GM12878 (cell line): ENCODE results near the gene GAS2L3. TPM values are rescaled to one million over a fixed set of nuclear protein-coding genes. Genes with fewer than 3 reads are reported as not detected.

ENCODE experiments used
- ATAC-seq: fragments of 200-7000 bp; cut with Tn5 transposase; 3 replicates; pipeline ENCODE4 v1.9.1; 2020; ENCODE audit warnings: mild to moderate bottlenecking, moderate library complexity
- BruUV-seq: library from RNA; stranded (reverse); fragments of 400-500 nt; replicated peaks from 2 replicates; lab custom pipeline; 2021; lab: Mats Ljungman, UMichigan
- CTCF ChIA-PET: fragments of 300-600 bp; sonication (Branson Sonifier 250); formaldehyde crosslinking; extraction: SDS; loops from one replicate; lab custom pipeline; 2021; ENCODE audit warnings: inconsistent platforms; lab: Yijun Ruan, JAX
- POLR2A ChIA-PET: fragments of 350-600 bp; formaldehyde crosslinking; extraction: SDS; loops from one replicate; lab custom pipeline; 2021; ENCODE audit warnings: inconsistent platforms; lab: Charles Lee
- RAD21 ChIA-PET: fragments of 300-600 bp; sonication (Branson Sonifier 250); formaldehyde crosslinking; loops from one replicate; lab custom pipeline; 2023; ENCODE audit warnings: antibody characterized with exemption; ENCODE audit not compliant: unreplicated experiment; lab: Charles Lee
- SMC1A ChIA-PET: fragments of 300-600 bp; sonication (Branson Sonifier 250); formaldehyde crosslinking; loops from one replicate; lab custom pipeline; 2023; ENCODE audit not compliant: unreplicated experiment, uncharacterized antibody; lab: Charles Lee
- DNase-seq: peaks from one replicate; pipeline ENCODE4 v3.0.0-alpha.2; 2011; ENCODE audit warnings: low read depth, low spot score
- FAIRE-seq: peaks from 3 replicates; lab custom pipeline; 2011; peaks lifted over from hg19 to GRCh38; lab: Jason Lieb, UNC
- H2AFZ ChIP-seq: 2 replicates; pipeline ENCODE4 v1.6.0; 2011; ENCODE audit warnings: low read depth, low read length, control low read depth; ENCODE audit not compliant: control insufficient read depth
- H3K27ac ChIP-seq: 2 replicates; pipeline ENCODE4 v1.5.1; 2011; ENCODE audit warnings: control low read depth; ENCODE audit not compliant: control insufficient read depth, insufficient read depth
- H3K27me3 ChIP-seq, 2 experiments: replicated peaks in 1 of 2; 2 replicates each; pipeline versions ENCODE4 v1.6.0 to v1.6.1; 2011; ENCODE audit warnings: low read length in 1 of 2; ENCODE audit not compliant: control insufficient read depth in 2 of 2, insufficient read depth in 2 of 2
- H3K36me3 ChIP-seq, 2 experiments: 2 replicates each; pipeline ENCODE4 v1.5.1; 2011; ENCODE audit warnings: low read length in 1 of 2; ENCODE audit not compliant: control insufficient read depth in 2 of 2, insufficient read depth in 2 of 2
- H3K4me1 ChIP-seq: 2 replicates; pipeline ENCODE4 v1.6.1; 2011; ENCODE audit warnings: mild to moderate bottlenecking, low read length, moderate library complexity, mixed read lengths; ENCODE audit not compliant: control insufficient read depth, insufficient read depth
- H3K4me2 ChIP-seq: 2 replicates; pipeline ENCODE4 v1.6.0; 2011; ENCODE audit warnings: control low read depth; ENCODE audit not compliant: control insufficient read depth, insufficient read depth
- H3K4me3 ChIP-seq: fragments of 200-600 bp; sonication (generic); 2 replicates; pipeline ENCODE4 v1.5.1; 2016
- H3K79me2 ChIP-seq: 2 replicates; pipeline ENCODE4 v1.6.0; 2011; ENCODE audit warnings: low read length; ENCODE audit not compliant: control insufficient read depth, insufficient read depth
- H3K9ac ChIP-seq: 2 replicates; pipeline ENCODE4 v1.8.0; 2011; ENCODE audit warnings: low read length, control low read depth, mixed read lengths; ENCODE audit not compliant: control insufficient read depth, insufficient read depth
- H3K9me3 ChIP-seq: replicated peaks from 3 replicates; pipeline ENCODE4 v1.5.1; 2011; ENCODE audit warnings: mild to moderate bottlenecking, low read length; ENCODE audit not compliant: control insufficient read depth, insufficient read depth
- H4K20me1 ChIP-seq: 2 replicates; pipeline ENCODE4 v1.6.0; 2011; ENCODE audit not compliant: control insufficient read depth, insufficient read depth
- ATF2 ChIP-seq: IDR thresholded peaks from 2 replicates; pipeline ENCODE4 v1.6.1; 2012; ENCODE audit warnings: low read length, inconsistent platforms
- BCL11A ChIP-seq: IDR thresholded peaks from 2 replicates; pipeline ENCODE4 v1.6.1; 2011; ENCODE audit warnings: low read depth, low read length
- CHD4 ChIP-seq: fragments of 200-600 bp; sonication (generic); IDR thresholded peaks from 2 replicates; pipeline ENCODE4 v1.6.1; 2016; ENCODE audit warnings: mild to moderate bottlenecking
- FOXM1 ChIP-seq: IDR thresholded peaks from 2 replicates; pipeline ENCODE4 v1.6.1; 2012; ENCODE audit warnings: low read depth, mild to moderate bottlenecking, inconsistent platforms, low read length, moderate library complexity
- JUNB ChIP-seq: IDR thresholded peaks from 2 replicates; pipeline ENCODE4 v1.6.1; 2016; ENCODE audit warnings: antibody characterized with exemption, mild to moderate bottlenecking
- MEF2A ChIP-seq: IDR thresholded peaks from 2 replicates; pipeline ENCODE4 v1.6.1; 2011; ENCODE audit warnings: low read depth, mild to moderate bottlenecking, low read length, moderate library complexity; ENCODE audit not compliant: insufficient read depth
- MEF2B ChIP-seq: fragments of 450-650 bp; IDR thresholded peaks from 2 replicates; pipeline ENCODE4 v1.6.1; 2018; ENCODE audit warnings: mild to moderate bottlenecking, moderate library complexity; ENCODE audit not compliant: partially characterized antibody, poor library complexity, severe bottlenecking
- NFIC ChIP-seq: IDR thresholded peaks from 2 replicates; pipeline ENCODE4 v1.6.1; 2012; ENCODE audit warnings: low read depth, mild to moderate bottlenecking, inconsistent platforms, low read length, moderate library complexity
- RUNX3 ChIP-seq: IDR thresholded peaks from 2 replicates; pipeline ENCODE4 v1.6.1; 2012; ENCODE audit warnings: low read length, inconsistent platforms
- SRF ChIP-seq, 2 experiments: IDR thresholded peaks; 2 replicates each; pipeline ENCODE4 v1.6.1; 2011; ENCODE audit warnings: low read depth in 2 of 2, low read length in 2 of 2, mild to moderate bottlenecking in 1 of 2, moderate library complexity in 1 of 2
- WGBS: methylation state at CpG from one replicate; pipeline ENCODE4 v1.1.6; 2016; ENCODE audit warnings: low lambda C conversion rate; ENCODE audit not compliant: insufficient replicate concordance, insufficient coverage; ENCODE audit errors: missing lambda C conversion rate; 5-methylcytosine and 5-hydroxymethylcytosine counted together
- in situ Hi-C: fragments of 300-500 bp; cut with MboI; formaldehyde crosslinking; loops from 9 replicates; pipeline ENCODE4 v1.14.3; 2018; ENCODE audit warnings: mixed read lengths
- intact Hi-C: fragments of 100-400 bp; cut with micrococcal nuclease; formaldehyde crosslinking; loops from one replicate; pipeline ENCODE4 v1.14.2; 2022; ENCODE audit not compliant: unreplicated experiment
- polyA plus RNA-seq, 11 experiments: library from polyadenylated mRNA; depleted of rRNA in 4 of 11; unstranded in 6 of 11; stranded (reverse) in 5 of 11; fragments of >200 nt; fragmentation: Nextera tagmentation in 4 of 11; fragmentation: Illumina TruSeq in 1 of 11; extraction: Ambion mirVana in 4 of 11; extraction: Trizol in 1 of 11; gene quantifications; 1 replicate in 1 of 11; 2 replicates in 10 of 11; pipeline versions ENCODE4 v1.2.1 to v1.2.3, GENCODE V29; 2011 to 2016; ENCODE audit warnings: inconsistent platforms in 2 of 11, missing spikeins in 2 of 11, low read depth in 1 of 11
- total RNA-seq, 4 experiments: library from RNA; depleted of rRNA in 3 of 4; stranded (reverse); fragments of >200 nt in 3 of 4; fragmentation: Illumina TruSeq in 1 of 4; extraction: Trizol in 1 of 4; gene quantifications; 2 replicates each; pipeline versions ENCODE4 v1.2.1 to v1.2.3, GENCODE V29; 2013 to 2021

The GAS2L3 gene
- total and polyA plus RNA-seq, 10 of the 15 experiments (the other 5 are each of a cell fraction or from before 2014, with no cell fraction given) = 0.46 to 6.6 (median 2.4) TPM

- FAIRE-seq = no peak
- RAD21 ChIA-PET = interaction anchor here (1.2 kb wide), 1 partner anchor 68 kb away, joined by 3 read pairs; no protein-coding TSS in a partner anchor
- in situ Hi-C loops = loop anchor here (10.0 kb wide), 1 partner anchor 307 kb away; the partner anchor contains the start of gene SLC17A8
Observed at GRCh38 chr12:100661300-100661951, 87.9 kb downstream of the GAS2L3 start.

More at GRCh38 chr12:100661300-100661951, 87.9 kb downstream of the GAS2L3 start:
- TF ChIP-seq JUNB = peak; percentile 57
- no peak for TF ChIP-seq CHD4
- TF ChIP-seq BCL11A = no peak
- no peak for TF ChIP-seq SRF (IDR thresholded peaks at IDR 0.05; ENCODE audit: low read depth in 2 of 2, low read length in 2 of 2)
- peak; percentile 60 for TF ChIP-seq RUNX3
- peak; percentile 27; the same call in 1 of the 2 replicates for TF ChIP-seq MEF2A
- peak; percentile 55; the same call in 1 of the 2 replicates for TF ChIP-seq NFIC
- TF ChIP-seq ATF2 = peak; percentile 59
- peak; percentile 52 for TF ChIP-seq MEF2B
- TF ChIP-seq FOXM1 = peak; percentile 44; the same call in 1 of the 2 replicates
- no peaks in the 10 kb centered on the region for H3K79me2 ChIP-seq
- no peak overlapping the region for H3K4me2 ChIP-seq
- no TSS peak for BruUV-seq
- no peak overlapping the region for H2AFZ ChIP-seq
- intact Hi-C loops = no loop called here
- no peak overlapping the region for H3K27ac ChIP-seq
- POLR2A ChIA-PET = no interaction called here
- WGBS = 21% methylated on average over 6 of the region's 6 CpGs
- DNase-seq (no peak), ATAC-seq (peak; percentile 74)
- no peak overlapping the region for H3K9ac ChIP-seq
- no peaks in the 10 kb centered on the region for H3K9me3 ChIP-seq
- no peaks in the 10 kb centered on the region for H4K20me1 ChIP-seq
- H3K27me3 ChIP-seq = no peaks in the 10 kb centered on the region; a peak in 2 of 4 replicates
- H3K4me1 ChIP-seq = no peaks in the 10 kb centered on the region
- H3K36me3 ChIP-seq = no peaks in the 10 kb centered on the region
- SMC1A ChIA-PET = interaction anchor here (1.7 kb wide), 1 partner anchor 29 kb away, joined by 6 read pairs; no protein-coding TSS in a partner anchor
- CTCF ChIA-PET = interaction anchor here (0.6 to 4.1 kb wide), 3 partner anchors 9 to 265 kb away, joined by 4 to 37 read pairs (median 4); no protein-coding TSS in a partner anchor
- H3K4me3 ChIP-seq = no peak overlapping the region
